K562 (cell line): ENCODE data around the gene PCED1B. TPM values are rescaled to one million over a fixed set of nuclear protein-coding genes. Genes with fewer than 3 reads are reported as not detected.

ENCODE experiments used
- ATAC-seq: fragments of 200-7000 bp; cut with Tn5 transposase; 3 replicates; pipeline ENCODE4 v1.9.1; 2020; ENCODE audit warnings: moderate library complexity
- BruUV-seq: library from RNA; stranded (reverse); fragments of 400-500 nt; replicated peaks from 2 replicates; lab custom pipeline; 2021; lab: Mats Ljungman, UMichigan
- CTCF ChIA-PET: fragments of 300-600 bp; formaldehyde crosslinking; extraction: SDS; loops from one replicate; lab custom pipeline; 2021; ENCODE audit warnings: low intra/inter-chr PET ratio; lab: Yijun Ruan, JAX
- POLR2A ChIA-PET: fragments of 300-600, 350-650 bp; sonication (Branson Sonifier 250); formaldehyde crosslinking; extraction: SDS; loops from one replicate; lab custom pipeline; 2021; ENCODE audit warnings: antibody characterized with exemption, inconsistent platforms; lab: Yijun Ruan, JAX
- DNase-seq, 4 experiments: peaks; one replicate each; pipeline versions ENCODE4 v3.0.0 to v3.0.0-alpha.2; 2011 to 2018; ENCODE audit warnings: low spot score in 3 of 4, mixed read lengths in 3 of 4; ENCODE audit errors: extremely low read depth in 1 of 4
- FAIRE-seq: peaks from 2 replicates; lab custom pipeline; 2011; peaks lifted over from hg19 to GRCh38; lab: Jason Lieb, UNC
- H2AFZ ChIP-seq: 2 replicates; pipeline ENCODE4 v1.6.0; 2011; ENCODE audit warnings: low read depth, low read length, control low read depth, inconsistent platforms
- H3K27ac ChIP-seq: fragments of 200-600 bp; 3 replicates; pipeline ENCODE4 v1.8.0; 2011; ENCODE audit warnings: low read depth, mild to moderate bottlenecking, control low read depth, inconsistent platforms, low read length, moderate library complexity, mixed read lengths; ENCODE audit errors: extremely low read depth
- H3K27me3 ChIP-seq, 2 experiments: fragments of 300-600 bp in 1 of 2; 2 replicates in 1 of 2; 3 replicates in 1 of 2; pipeline versions ENCODE4 v1.6.0 to v1.8.0; 2011; ENCODE audit warnings: inconsistent platforms in 2 of 2, low read length in 2 of 2, mild to moderate bottlenecking in 1 of 2, mixed read lengths in 1 of 2, moderate library complexity in 1 of 2; ENCODE audit not compliant: control insufficient read depth in 2 of 2, insufficient read depth in 2 of 2
- H3K36me3 ChIP-seq: fragments of 300-600 bp; 3 replicates; pipeline ENCODE4 v1.8.0; 2011; ENCODE audit warnings: mild to moderate bottlenecking, low read length, inconsistent platforms; ENCODE audit not compliant: control insufficient read depth, insufficient read depth
- H3K4me1 ChIP-seq, 2 experiments: fragments of 200-600 bp in 1 of 2; replicated peaks in 1 of 2; 2 replicates in 1 of 2; 3 replicates in 1 of 2; pipeline versions ENCODE4 v1.5.1 to v1.8.0; 2011; ENCODE audit warnings: inconsistent platforms in 2 of 2, low read length in 2 of 2, mild to moderate bottlenecking in 1 of 2, mixed read lengths in 1 of 2, moderate library complexity in 1 of 2; ENCODE audit not compliant: control insufficient read depth in 2 of 2, insufficient read depth in 2 of 2
- H3K4me2 ChIP-seq: 2 replicates; pipeline ENCODE4 v1.6.1; 2011; ENCODE audit warnings: low read length, control low read depth, inconsistent platforms, mixed read lengths; ENCODE audit not compliant: insufficient read depth
- H3K4me3 ChIP-seq: fragments of 200-600 bp; sonication (generic), shearing (Covaris generic); 2 replicates; pipeline ENCODE4 v1.5.1; 2016; ENCODE audit warnings: control low read depth, inconsistent platforms
- H3K79me2 ChIP-seq: fragments of 200-600 bp; 3 replicates; pipeline ENCODE4 v1.8.0; 2011; ENCODE audit warnings: low read length, inconsistent platforms; ENCODE audit not compliant: control insufficient read depth, insufficient read depth
- H3K9ac ChIP-seq, 2 experiments: 2 replicates each; pipeline versions ENCODE4 v1.6.0 to v1.6.1; 2011; ENCODE audit warnings: low read depth in 2 of 2, low read length in 2 of 2, control low read depth in 1 of 2, inconsistent platforms in 1 of 2, mild to moderate bottlenecking in 1 of 2, mixed read lengths in 1 of 2; ENCODE audit not compliant: insufficient read depth in 1 of 2
- H3K9me1 ChIP-seq: one replicate; pipeline ENCODE4 v1.6.0; 2011; ENCODE audit warnings: inconsistent platforms, mild to moderate bottlenecking, low read length, moderate library complexity; ENCODE audit not compliant: control insufficient read depth, insufficient read depth
- H3K9me3 ChIP-seq: replicated peaks from 2 replicates; pipeline ENCODE4 v1.5.1; 2011; ENCODE audit warnings: low read depth, low read length, inconsistent platforms; ENCODE audit not compliant: control insufficient read depth, insufficient read depth
- H4K20me1 ChIP-seq: replicated peaks from 2 replicates; pipeline ENCODE4 v1.6.1; 2011; ENCODE audit warnings: low read length, inconsistent platforms, mixed read lengths; ENCODE audit not compliant: control insufficient read depth, insufficient read depth
- ADNP ChIP-seq: fragments of 200-800 bp; sonication (Bioruptor generic); IDR thresholded peaks from 2 replicates; pipeline ENCODE4 v1.6.1; 2016; ENCODE audit warnings: missing genetic modification characterization, missing compliant biosample characterization
- CBFA2T3 ChIP-seq: fragments of 450-650 bp; IDR thresholded peaks from 2 replicates; pipeline ENCODE4 v1.6.1; 2017
- KDM1A ChIP-seq, 2 experiments: fragments of 450-650 bp; IDR thresholded peaks; 2 replicates each; pipeline ENCODE4 v1.6.1; 2016; ENCODE audit warnings: mild to moderate bottlenecking in 2 of 2
- RFX1 ChIP-seq: fragments of 450-650 bp; IDR thresholded peaks from 2 replicates; pipeline ENCODE4 v1.6.1; 2016; ENCODE audit warnings: mild to moderate bottlenecking, moderate library complexity
- TSC22D4 ChIP-seq: fragments of 450-650 bp; IDR thresholded peaks from 2 replicates; pipeline ENCODE4 v1.6.1; 2016; ENCODE audit warnings: missing genetic modification characterization, missing biosample characterization, control low read depth
- ZNF239 ChIP-seq: fragments of 250-450 bp; sonication (Bioruptor Pico); IDR thresholded peaks from 2 replicates; pipeline ENCODE4 v1.4.0; 2020; ENCODE audit warnings: mild to moderate bottlenecking
- ZNF445 ChIP-seq: fragments of 250-450 bp; sonication (Bioruptor Pico); IDR thresholded peaks from 2 replicates; pipeline ENCODE4 v1.4.0; 2020; ENCODE audit warnings: low read depth, mild to moderate bottlenecking, moderate library complexity
- WGBS: fragments of 100-300 bp; shearing (Covaris generic); methylation state at CpG from one replicate; pipeline ENCODE4 v1.1.6; 2016; ENCODE audit warnings: low coverage, mixed read lengths; ENCODE audit not compliant: insufficient coverage; ENCODE audit errors: missing lambda C conversion rate; 5-methylcytosine and 5-hydroxymethylcytosine counted together
- in situ Hi-C: fragments of 300-500 bp; cut with MboI; formaldehyde crosslinking; loops from 4 replicates; pipeline ENCODE4 v1.15.0; 2018; ENCODE audit warnings: inconsistent platforms, mixed read lengths
- intact Hi-C: fragments of 100-400 bp; cut with micrococcal nuclease; formaldehyde crosslinking; loops from 2 replicates; pipeline ENCODE4 v1.14.2; 2022
- polyA plus RNA-seq, 8 experiments: library from polyadenylated mRNA; depleted of rRNA in 4 of 8; stranded (reverse) in 5 of 8; unstranded in 3 of 8; fragments of >200 nt; fragmentation: Nextera tagmentation in 2 of 8; fragmentation: Illumina TruSeq in 1 of 8; extraction: Ambion mirVana in 2 of 8; extraction: Trizol in 1 of 8; gene quantifications; 2 replicates each; pipeline versions ENCODE4 v1.2.1 to v1.2.3, GENCODE V29; 2011 to 2014; ENCODE audit warnings: inconsistent platforms in 1 of 8, missing spikeins in 1 of 8
- total RNA-seq, 7 experiments: library from RNA; depleted of rRNA in 6 of 7; stranded (reverse); fragments of >200 nt in 6 of 7; fragmentation: Illumina TruSeq in 2 of 7; extraction: Trizol in 2 of 7; gene quantifications; 2 replicates each; pipeline versions ENCODE4 v1.2.1 to v1.2.3, GENCODE V29; 2011 to 2021; ENCODE audit warnings: low replicate concordance in 1 of 7
- TF ChIP-seq, protein P1 (sequence below): sonication (generic); formaldehyde crosslinking; IDR thresholded peaks from 2 replicates; pipeline ENCODE4 v1.4.0; 2020; ENCODE audit warnings: mild to moderate bottlenecking, missing genetic modification reagents

The PCED1B gene
- total and polyA plus RNA-seq, 9 of the 15 experiments (the other 6 are each of a cell fraction or from before 2014, with no cell fraction given): 1.2 to 9.3 (median 2.5) TPM

DNA sequence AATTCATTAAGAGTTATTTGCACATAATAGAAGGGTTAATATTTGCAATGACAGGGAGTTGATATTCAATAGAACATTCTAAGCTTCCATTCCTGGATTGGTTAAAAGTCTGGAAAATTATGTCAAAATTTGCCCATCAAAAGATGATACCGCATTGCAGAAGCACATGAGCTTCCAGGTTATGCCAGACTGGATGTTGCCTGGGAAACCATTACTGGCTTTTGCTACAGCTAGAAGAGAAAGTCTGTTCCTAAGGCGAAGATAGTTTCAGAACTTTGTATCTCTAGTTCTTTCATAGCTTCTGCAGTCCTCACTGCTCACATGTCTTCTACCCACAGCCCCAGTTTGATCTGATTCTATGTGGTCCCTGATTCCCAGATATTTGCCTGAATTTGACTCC lies 122.8 kb downstream of the PCED1B start:
- no peak overlapping the region for H3K4me2 ChIP-seq
- TF ChIP-seq RFX1: peak; percentile 52
- TF ChIP-seq ZNF239 (CRISPR knock-in tag): no peak
- TF ChIP-seq ADNP (tag): no peak
- TF ChIP-seq KDM1A (IDR thresholded peaks at IDR 0.05): no peak
- TF ChIP-seq TSC22D4 (tag): no peak
- no peak for TF ChIP-seq CBFA2T3
- TF ChIP-seq, protein P1, sequence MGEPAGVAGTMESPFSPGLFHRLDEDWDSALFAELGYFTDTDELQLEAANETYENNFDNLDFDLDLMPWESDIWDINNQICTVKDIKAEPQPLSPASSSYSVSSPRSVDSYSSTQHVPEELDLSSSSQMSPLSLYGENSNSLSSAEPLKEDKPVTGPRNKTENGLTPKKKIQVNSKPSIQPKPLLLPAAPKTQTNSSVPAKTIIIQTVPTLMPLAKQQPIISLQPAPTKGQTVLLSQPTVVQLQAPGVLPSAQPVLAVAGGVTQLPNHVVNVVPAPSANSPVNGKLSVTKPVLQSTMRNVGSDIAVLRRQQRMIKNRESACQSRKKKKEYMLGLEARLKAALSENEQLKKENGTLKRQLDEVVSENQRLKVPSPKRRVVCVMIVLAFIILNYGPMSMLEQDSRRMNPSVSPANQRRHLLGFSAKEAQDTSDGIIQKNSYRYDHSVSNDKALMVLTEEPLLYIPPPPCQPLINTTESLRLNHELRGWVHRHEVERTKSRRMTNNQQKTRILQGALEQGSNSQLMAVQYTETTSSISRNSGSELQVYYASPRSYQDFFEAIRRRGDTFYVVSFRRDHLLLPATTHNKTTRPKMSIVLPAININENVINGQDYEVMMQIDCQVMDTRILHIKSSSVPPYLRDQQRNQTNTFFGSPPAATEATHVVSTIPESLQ (CRISPR knock-in tag): no peak
- no peak for TF ChIP-seq ZNF445 (CRISPR knock-in tag)
- no peaks in the 10 kb centered on the region for H4K20me1 ChIP-seq
- CTCF ChIA-PET: no interaction called here
- no peaks in the 10 kb centered on the region for H3K27me3 ChIP-seq
- H3K9me3 ChIP-seq: no peaks in the 10 kb centered on the region; the same call in 1 of the 2 replicates
- 41% methylated on average over 2 of the region's 2 CpGs for WGBS
- H3K4me1 ChIP-seq: peaks cover 1 to 21% of the 10 kb centered on the region in 2 experiments; a peak in 4 of 5 replicates
- in situ Hi-C loops (no loop called here), intact Hi-C loops (no loop called here)
- H2AFZ ChIP-seq: peak overlapping the region; percentile 62; the same call in 1 of the 2 replicates
- DNase-seq (no peak), ATAC-seq (no peak), FAIRE-seq (no peak)
- no peaks in the 10 kb centered on the region for H3K9me1 ChIP-seq
- H3K36me3 ChIP-seq: no peaks in the 10 kb centered on the region
- H3K27ac ChIP-seq: no peak overlapping the region
- no TSS peak for BruUV-seq
- no peak overlapping the region for H3K9ac ChIP-seq
- H3K4me3 ChIP-seq: no peak overlapping the region
- H3K79me2 ChIP-seq: no peaks in the 10 kb centered on the region
- POLR2A ChIA-PET: interaction anchor here (0.7 to 1.4 kb wide), 3 partner anchors 10 to 12 kb away, joined by 3 to 4 read pairs (median 4); no protein-coding TSS in a partner anchor
